HepG2 (cell line): ENCODE data around the gene ZNF687. TPM values are rescaled to one million over a fixed set of nuclear protein-coding genes. Genes with fewer than 3 reads are reported as not detected.
A peak's percentile ranks its signal among the peaks of the same experiment; 100 is the strongest.

Source experiments
- ATAC-seq: fragments of 200-7000 bp; cut with Tn5 transposase; 3 replicates; pipeline ENCODE4 v1.9.1; 2020; ENCODE audit warnings: mild to moderate bottlenecking, moderate library complexity
- BruUV-seq: library from RNA; stranded (reverse); fragments of 400-500 nt; replicated peaks from 2 replicates; lab custom pipeline; 2021; lab: Mats Ljungman, UMichigan
- CTCF ChIA-PET: fragments of 300-600 bp; formaldehyde crosslinking; extraction: SDS; loops from one replicate; lab custom pipeline; 2021; ENCODE audit warnings: low total read pairs, inconsistent platforms, low intra/inter-chr PET ratio; lab: Yijun Ruan, JAX
- POLR2A ChIA-PET: fragments of 350-600 bp; sonication (Branson Sonifier 250); formaldehyde crosslinking; loops from one replicate; lab custom pipeline; 2020; ENCODE audit warnings: antibody characterized with exemption, inconsistent platforms; lab: Yijun Ruan, JAX
- DNase-seq: peaks from one replicate; pipeline ENCODE4 v3.0.0-alpha.2; 2015; ENCODE audit warnings: low spot score
- FAIRE-seq: peaks from 3 replicates; lab custom pipeline; 2011; peaks lifted over from hg19 to GRCh38; lab: Jason Lieb, UNC
- H2AFZ ChIP-seq: one replicate; pipeline ENCODE4 v1.6.1; 2011; ENCODE audit warnings: low read length, inconsistent platforms
- H3K27ac ChIP-seq: fragments of 300-600 bp; 3 replicates; pipeline ENCODE4 v1.8.0; 2011; ENCODE audit warnings: mixed run types, mild to moderate bottlenecking, mixed read lengths, low read length, inconsistent platforms; ENCODE audit not compliant: insufficient read depth; ENCODE audit errors: extremely low read length
- H3K27me3 ChIP-seq, 2 experiments: fragments of 200-600 bp in 1 of 2; 2 replicates in 1 of 2; 3 replicates in 1 of 2; pipeline versions ENCODE4 v1.6.0 to v1.8.0; 2011; ENCODE audit warnings: low read length in 2 of 2, mild to moderate bottlenecking in 2 of 2, moderate library complexity in 2 of 2, inconsistent platforms in 1 of 2; ENCODE audit not compliant: insufficient read depth in 2 of 2, control insufficient read depth in 1 of 2
- H3K36me3 ChIP-seq, 2 experiments: fragments of 200-600 bp in 1 of 2; replicated peaks in 1 of 2; 2 replicates in 1 of 2; 3 replicates in 1 of 2; pipeline versions ENCODE4 v1.5.1 to v1.8.0; 2011; ENCODE audit warnings: low read length in 2 of 2, inconsistent platforms in 1 of 2; ENCODE audit not compliant: insufficient read depth in 2 of 2, control insufficient read depth in 1 of 2
- H3K4me1 ChIP-seq: 2 replicates; pipeline ENCODE4 v1.5.1; 2012; ENCODE audit warnings: low read length, inconsistent platforms; ENCODE audit not compliant: insufficient read depth
- H3K4me2 ChIP-seq: 2 replicates; pipeline ENCODE4 v1.6.0; 2011; ENCODE audit warnings: low read depth, low read length, inconsistent platforms
- H3K4me3 ChIP-seq, 3 experiments: fragments of 200-600 bp in 1 of 3; sonication (generic), shearing (Covaris generic) in 1 of 3; replicated peaks in 1 of 3; 2 replicates each; pipeline ENCODE4 v1.5.1; 2011 to 2016; ENCODE audit warnings: low read length in 3 of 3, inconsistent platforms in 2 of 3, low read depth in 2 of 3, mild to moderate bottlenecking in 2 of 3, control low read depth in 1 of 3, mixed read lengths in 1 of 3; ENCODE audit not compliant: insufficient read depth in 1 of 3
- H3K79me2 ChIP-seq: one replicate; pipeline ENCODE4 v1.6.1; 2011; ENCODE audit warnings: low read length, inconsistent platforms; ENCODE audit not compliant: insufficient read depth
- H3K9ac ChIP-seq: 2 replicates; pipeline ENCODE4 v1.6.0; 2011; ENCODE audit warnings: mild to moderate bottlenecking, low read depth, low read length, inconsistent platforms; ENCODE audit not compliant: insufficient read depth
- H3K9me3 ChIP-seq: 2 replicates; pipeline ENCODE4 v1.5.1; 2012; ENCODE audit warnings: mild to moderate bottlenecking, low read length
- H4K20me1 ChIP-seq: 2 replicates; pipeline ENCODE4 v1.6.0; 2011; ENCODE audit warnings: inconsistent platforms, mild to moderate bottlenecking, low read length, moderate library complexity; ENCODE audit not compliant: insufficient read depth
- AGO2 ChIP-seq: fragments of 200-400 bp; formaldehyde crosslinking; optimal IDR thresholded peaks from 2 replicates; pipeline ENCODE3; 2017; ENCODE audit warnings: mild to moderate bottlenecking, low read depth, low read length, moderate library complexity
- ELF1 ChIP-seq: sonication (generic); formaldehyde crosslinking; IDR thresholded peaks from 2 replicates; pipeline ENCODE4 v1.4.0; 2020; ENCODE audit warnings: missing genetic modification reagents
- HHEX ChIP-seq: IDR thresholded peaks from 2 replicates; pipeline ENCODE4 v1.6.1; 2016; ENCODE audit warnings: control low read depth
- HINFP ChIP-seq: sonication (generic); formaldehyde crosslinking; IDR thresholded peaks from 2 replicates; pipeline ENCODE4 v1.4.0; 2020; ENCODE audit warnings: low read depth, mild to moderate bottlenecking, missing genetic modification reagents
- ISX ChIP-seq: sonication (generic); formaldehyde crosslinking; conservative IDR thresholded peaks from 2 replicates; pipeline ENCODE4 v1.5.0; 2020; ENCODE audit warnings: missing genetic modification reagents
- LRRFIP1 ChIP-seq: sonication (generic); formaldehyde crosslinking; conservative IDR thresholded peaks from 2 replicates; pipeline ENCODE4 v1.4.0; 2020; ENCODE audit warnings: missing genetic modification reagents
- MED13 ChIP-seq: sonication (generic); formaldehyde crosslinking; IDR thresholded peaks from 2 replicates; pipeline ENCODE4 v1.5.0; 2020; ENCODE audit warnings: missing genetic modification reagents
- MXI1 ChIP-seq: IDR thresholded peaks from 3 replicates; pipeline ENCODE4 v1.6.1; 2012; ENCODE audit warnings: low read depth, low read length, inconsistent platforms, borderline replicate concordance
- PHB2 ChIP-seq: fragments of 450-650 bp; IDR thresholded peaks from 2 replicates; pipeline ENCODE4 v1.6.1; 2018; ENCODE audit not compliant: partially characterized antibody
- POLR2A ChIP-seq, 2 experiments: IDR thresholded peaks; 2 replicates each; pipeline ENCODE4 v1.6.1; 2011; ENCODE audit warnings: low read depth in 2 of 2, low read length in 2 of 2, mild to moderate bottlenecking in 1 of 2, moderate library complexity in 1 of 2; ENCODE audit not compliant: insufficient read depth in 1 of 2
- POLR2AphosphoS5 ChIP-seq: IDR thresholded peaks from 2 replicates; pipeline ENCODE4 v1.6.1; 2012; ENCODE audit warnings: low read depth, low read length
- RBFOX2 ChIP-seq: fragments of 200-400 bp; formaldehyde crosslinking; IDR thresholded peaks from 2 replicates; pipeline ENCODE4 v1.6.1; 2017; ENCODE audit warnings: low read depth, mild to moderate bottlenecking, low read length
- RORA ChIP-seq: sonication (generic); formaldehyde crosslinking; IDR thresholded peaks from 2 replicates; pipeline ENCODE4 v1.5.0; 2020; ENCODE audit warnings: mild to moderate bottlenecking, missing genetic modification reagents, moderate library complexity
- SIN3B ChIP-seq: fragments of 150-350 bp; IDR thresholded peaks from 2 replicates; pipeline ENCODE4 v1.6.1; 2014; ENCODE audit warnings: low read length
- SIX1 ChIP-seq: sonication (generic); formaldehyde crosslinking; IDR thresholded peaks from 2 replicates; pipeline ENCODE4 v1.4.0; 2020; ENCODE audit warnings: missing genetic modification reagents, borderline replicate concordance
- SPEN ChIP-seq: sonication (generic); formaldehyde crosslinking; IDR thresholded peaks from 2 replicates; pipeline ENCODE4 v1.5.1; 2020; ENCODE audit warnings: low read depth, mild to moderate bottlenecking, missing genetic modification reagents
- XRCC5 ChIP-seq: fragments of 200-400 bp; formaldehyde crosslinking; optimal IDR thresholded peaks from 2 replicates; pipeline ENCODE3; 2017; ENCODE audit warnings: mild to moderate bottlenecking, low read length
- ZBTB46 ChIP-seq: sonication (generic); formaldehyde crosslinking; IDR thresholded peaks from 2 replicates; pipeline ENCODE4 v1.4.0; 2020; ENCODE audit warnings: mild to moderate bottlenecking, missing genetic modification reagents, borderline replicate concordance
- ZFAT ChIP-seq: sonication (generic); formaldehyde crosslinking; conservative IDR thresholded peaks from 2 replicates; pipeline ENCODE4 v1.8.1; 2023; ENCODE audit warnings: missing genetic modification reagents, inconsistent platforms
- WGBS: methylation state at CpG from one replicate; pipeline ENCODE4 v1.1.6; 2017; ENCODE audit warnings: low lambda C conversion rate; 5-methylcytosine and 5-hydroxymethylcytosine counted together
- in situ Hi-C: cut with HindIII; loops from 2 replicates; pipeline ENCODE4 v1.10.0; 2017; ENCODE audit warnings: low pct_unique_long_range_greater_than_20kb; ENCODE audit not compliant: extremely low pct_ligation_motif_present
- intact Hi-C: fragments of 100-400 bp; cut with micrococcal nuclease; formaldehyde crosslinking; loops from one replicate; pipeline ENCODE4 v1.10.0; 2022; ENCODE audit not compliant: unreplicated experiment
- polyA plus RNA-seq, 8 experiments: library from polyadenylated mRNA; depleted of rRNA in 3 of 8; stranded (reverse) in 7 of 8; unstranded in 1 of 8; fragments of >200 nt; fragmentation: Illumina TruSeq in 4 of 8; extraction: Trizol in 4 of 8; gene quantifications; 2 replicates each; pipeline versions ENCODE4 v1.2.1 to v1.2.3, GENCODE V29; 2011 to 2016; ENCODE audit warnings: low read depth in 4 of 8, missing spikeins in 1 of 8, mixed read lengths in 1 of 8; ENCODE audit not compliant: insufficient read depth in 1 of 8
- total RNA-seq, 5 experiments: library from RNA; depleted of rRNA; stranded (reverse); fragments of >200 nt; fragmentation: Illumina TruSeq; extraction: Trizol; gene quantifications; 2 replicates each; pipeline ENCODE4 v1.2.3, GENCODE V29; 2016; ENCODE audit warnings: low read depth in 1 of 5

ZNF687 gene
- total and polyA plus RNA-seq, 2 of the 13 experiments (the other 11 are each of a cell fraction or from before 2014, with no cell fraction given), result 14.1 to 16.5 TPM

DNA sequence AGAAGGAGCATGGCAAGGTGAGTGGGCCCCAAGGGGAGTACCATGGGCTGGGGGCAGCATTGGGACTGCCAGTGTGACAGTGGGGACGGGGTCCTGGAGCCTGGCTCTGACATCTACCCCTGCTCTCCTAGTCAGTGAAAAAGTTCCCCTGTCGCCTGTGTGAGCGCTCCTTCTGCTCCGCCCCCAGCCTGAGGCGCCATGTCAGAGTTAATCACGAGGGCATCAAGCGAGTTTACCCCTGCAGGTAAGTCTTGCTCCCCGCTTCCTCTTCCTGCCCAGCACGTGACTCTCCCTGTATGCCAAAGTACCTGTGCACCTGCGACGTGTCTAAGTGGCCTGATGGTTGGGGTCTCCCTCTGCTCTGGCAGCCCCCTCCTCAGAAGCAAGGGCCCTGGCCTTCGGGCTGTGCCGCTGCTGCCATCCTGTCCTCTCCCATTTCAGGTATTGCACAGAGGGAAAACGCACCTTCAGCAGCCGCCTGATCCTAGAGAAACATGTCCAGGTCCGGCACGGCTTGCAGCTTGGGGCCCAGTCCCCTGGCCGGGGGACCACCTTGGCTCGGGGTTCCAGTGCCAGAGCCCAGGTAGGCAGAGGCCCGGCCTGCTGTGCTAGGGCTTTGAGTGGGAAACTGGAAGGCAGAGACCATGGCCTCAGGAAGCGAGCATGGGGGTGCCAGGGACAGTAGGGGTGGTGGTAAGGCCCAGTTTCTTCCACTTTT is 8.1 kb downstream of the ZNF687 start:
- no peak for FAIRE-seq
- H3K27ac ChIP-seq, result no peak overlapping the region
- H3K9ac ChIP-seq, result no peak overlapping the region
- H3K79me2 ChIP-seq, result peaks cover 3% of the 10 kb centered on the region
- H3K4me3 ChIP-seq, result no peak overlapping the region
- in situ Hi-C loops, result no loop called here
- H2AFZ ChIP-seq, result no peak overlapping the region
- ChIA-PET CTCF (no interaction called here), POLR2A (interaction anchor here (1.2 kb wide), 1 partner anchor 8 kb away, joined by 3 read pairs; the partner anchor contains the start of gene ZNF687)
- no peak for ATAC-seq
- H3K9me3 ChIP-seq, result no peaks in the 10 kb centered on the region
- no TSS peak for BruUV-seq
- 95% methylated on average over 17 of the region's 21 CpGs for WGBS
- no peak overlapping the region for H3K4me2 ChIP-seq
- H3K36me3 ChIP-seq, result peaks cover 57 to 85% of the 10 kb centered on the region in 2 experiments
- intact Hi-C loops, result no loop called here
- 0 out of 2 replicates have a peak, but pooled peaks cover 6% of the 10 kb centered on the region for H4K20me1 ChIP-seq
- H3K27me3 ChIP-seq, result no peaks in the 10 kb centered on the region
- H3K4me1 ChIP-seq, result no peaks in the 10 kb centered on the region
- DNase-seq, result no peak
- TF ChIP-seq HINFP, result no peak
- no peak for TF ChIP-seq HHEX (CRISPR knock-in tag)
- no peak for TF ChIP-seq MXI1
- peak; percentile 83 for TF ChIP-seq AGO2
- TF ChIP-seq ISX (CRISPR knock-in tag), result no peak
- peak; percentile 46 for TF ChIP-seq RBFOX2
- TF ChIP-seq SPEN (CRISPR knock-in tag), result 0 out of 2 replicates have a peak, but pooled peaks have one; percentile 18
- TF ChIP-seq SIX1 (CRISPR knock-in tag), result no peak
- TF ChIP-seq ZBTB46 (CRISPR knock-in tag), result no peak
- 0 out of 2 replicates have a peak, but pooled peaks have one; percentile 35 for TF ChIP-seq POLR2AphosphoS5
- TF ChIP-seq ELF1, result no peak
- no peak for TF ChIP-seq RORA (CRISPR knock-in tag)
- TF ChIP-seq XRCC5, result no peak
- TF ChIP-seq ZFAT (CRISPR knock-in tag), result no peak
- 0 out of 4 replicates have a peak, but pooled peaks of 1 of the 2 experiments have one; percentile 27 for TF ChIP-seq POLR2A (IDR thresholded peaks at IDR 0.05; ENCODE audit: insufficient read depth in 1 of 2, low read depth in 2 of 2, low read length in 2 of 2)
- no peak for TF ChIP-seq SIN3B
- no peak for TF ChIP-seq PHB2
- no peak for TF ChIP-seq LRRFIP1
- TF ChIP-seq MED13 (CRISPR knock-in tag), result no peak
